Activated CD4-positive, CD25-positive, alpha-beta regulatory T cell treated with anti-CD3 and anti-CD28 coated beads, Interleukin-2, amount 50 U/mL, for 24 hours (primary cell): ENCODE measurements around the gene DGKG.
A peak's percentile ranks its signal among the peaks of the same experiment; 100 is the strongest.

Source experiments
- ATAC-seq, 2 donors: fragments of 150-1000 bp; cut with Tn5 transposase; one replicate each; pipeline ENCODE4 v1.10.0; 2021; ENCODE audit warnings: mild to moderate bottlenecking in 1 of 2, moderate library complexity in 1 of 2

Gene DGKG

DNA sequence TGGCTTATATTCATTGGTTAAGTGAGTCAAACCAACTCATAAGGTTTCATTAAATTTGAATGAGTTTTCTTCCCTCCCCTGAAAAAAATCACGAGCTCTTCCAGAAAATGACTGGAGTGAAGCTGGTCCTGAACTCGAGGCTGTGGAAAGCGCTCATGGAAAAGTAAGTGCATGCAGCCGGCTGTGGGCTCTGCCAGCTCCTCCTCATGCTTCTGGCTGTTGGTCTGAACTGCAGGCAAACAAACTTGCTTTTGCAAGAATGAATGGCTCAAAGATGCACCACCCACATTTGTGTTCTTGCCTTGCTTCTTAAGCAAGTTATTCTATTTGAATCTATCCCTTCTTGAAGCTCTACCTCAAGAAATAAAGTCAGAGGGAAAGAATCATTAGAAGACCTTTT, 259.3 kb downstream of the DGKG start:
- ATAC-seq: no peak

- no peak for ATAC-seq
These were observed 261.6 kb downstream of the DGKG start for GRCh38 chr3:186100398-186100797.

- ATAC-seq: no peak
These were observed 262.9 kb downstream of the DGKG start for GRCh38 chr3:186099178-186099577.

GRCh38 chr3:186098740-186099139, 263.3 kb downstream of the DGKG start:
- ATAC-seq: no peak

GRCh38 chr3:186097663-186098451, 264.2 kb downstream of the DGKG start:
- peak in 1 of 2 donors; percentile 7 for ATAC-seq

DNA sequence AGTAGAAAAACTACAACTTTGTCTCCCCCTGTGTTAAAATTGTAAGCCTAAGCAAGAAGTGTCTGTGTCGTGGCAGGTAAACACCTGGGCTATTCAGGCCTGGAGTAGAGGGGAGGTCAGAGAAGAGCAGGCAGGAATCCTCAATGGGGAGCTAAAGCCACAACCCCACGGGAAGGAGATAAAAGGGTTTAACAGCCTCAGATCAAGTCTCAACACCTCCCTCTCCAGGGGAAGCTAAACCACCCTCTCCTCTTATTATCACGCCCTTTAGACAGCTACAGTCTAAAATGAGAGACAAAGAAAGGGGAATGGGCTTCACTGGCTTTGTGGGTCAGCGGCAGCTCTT, 264.7 kb downstream of the DGKG start:
- ATAC-seq: no peak
